WERI-Rb-1 (cell line): ENCODE measurements around the gene SLPI.

Experiments
- DNase-seq: peaks from one replicate; pipeline ENCODE4 v3.0.0-alpha.2; 2020
- H3K27ac ChIP-seq: fragments of 250-450 bp; sonication (Bioruptor Pico); 2 replicates; pipeline ENCODE4 v1.5.1; 2020; ENCODE audit warnings: mild to moderate bottlenecking, moderate library complexity
- H3K27me3 ChIP-seq: fragments of 250-450 bp; sonication (Bioruptor Pico); 2 replicates; pipeline ENCODE4 v1.5.1; 2021; ENCODE audit warnings: mild to moderate bottlenecking, low read depth, moderate library complexity; ENCODE audit not compliant: insufficient read depth, severe bottlenecking
- H3K36me3 ChIP-seq: fragments of 250-450 bp; sonication (Bioruptor Pico); 2 replicates; pipeline ENCODE4 v1.5.1; 2020; ENCODE audit warnings: mild to moderate bottlenecking, moderate library complexity
- H3K4me3 ChIP-seq: 2 replicates; pipeline ENCODE4 v1.5.1; 2011; ENCODE audit warnings: low read depth, mild to moderate bottlenecking, control low read depth, low read length
- H3K9me3 ChIP-seq: fragments of 250-450 bp; sonication (Bioruptor Pico); 2 replicates; pipeline ENCODE4 v1.5.1; 2021; ENCODE audit warnings: mild to moderate bottlenecking, moderate library complexity; ENCODE audit not compliant: severe bottlenecking
- CTCF ChIP-seq: IDR thresholded peaks from 2 replicates; pipeline ENCODE4 v1.5.1; 2011; ENCODE audit warnings: low read depth, mild to moderate bottlenecking, control low read depth, inconsistent platforms, low read length

Gene SLPI

GRCh38 chr20:45297786-45298497 is 43.6 kb upstream of the SLPI start:
- Histone ChIP-seq H3K27me3 (no peaks in the 10 kb centered on the region), H3K4me3 (no peak overlapping the region), H3K27ac (no peak overlapping the region), H3K9me3 (peaks cover 9% of the 10 kb centered on the region), H3K36me3 (no peaks in the 10 kb centered on the region)
- TF ChIP-seq CTCF: no peak
- DNase-seq: no peak

- Histone ChIP-seq H3K36me3 (no peaks in the 10 kb centered on the region), H3K27ac (no peak overlapping the region), H3K4me3 (no peak overlapping the region), H3K9me3 (peaks cover 9% of the 10 kb centered on the region), H3K27me3 (no peaks in the 10 kb centered on the region)
- no peak for TF ChIP-seq CTCF
- no peak for DNase-seq
Observed at GRCh38 chr20:45294659-45295058, 40.3 kb upstream of the SLPI start.

GRCh38 chr20:45294003-45294368 is 39.6 kb upstream of the SLPI start:
- Histone ChIP-seq H3K27me3 (no peaks in the 10 kb centered on the region), H3K36me3 (no peaks in the 10 kb centered on the region), H3K9me3 (peaks cover 9% of the 10 kb centered on the region), H3K27ac (no peak overlapping the region), H3K4me3 (0 out of 2 replicates have a peak overlapping the region, but pooled peaks have one; percentile 63)
- no peak for DNase-seq
- TF ChIP-seq CTCF: no peak

- H3K9me3 ChIP-seq: peaks cover 9% of the 10 kb centered on the region
- peak overlapping the region; percentile 63 for H3K4me3 ChIP-seq
- DNase-seq: peak; percentile 93
- TF ChIP-seq CTCF: peak; percentile 96
- peak overlapping the region; percentile 94 for H3K27ac ChIP-seq
- H3K36me3 ChIP-seq: no peaks in the 10 kb centered on the region
- no peaks in the 10 kb centered on the region for H3K27me3 ChIP-seq
Observed at GRCh38 chr20:45293041-45294002, 39.0 kb upstream of the SLPI start.

GRCh38 chr20:45292343-45292742 is 38.0 kb upstream of the SLPI start:
- no peak for DNase-seq
- no peak overlapping the region; the same call in 1 of the 2 replicates for H3K27ac ChIP-seq
- peaks cover 9% of the 10 kb centered on the region for H3K9me3 ChIP-seq
- no peak overlapping the region for H3K4me3 ChIP-seq
- H3K27me3 ChIP-seq: no peaks in the 10 kb centered on the region
- TF ChIP-seq CTCF: no peak
- no peaks in the 10 kb centered on the region for H3K36me3 ChIP-seq
